HFF-Myc (cell line): ENCODE results near the gene TEX26.
A peak's percentile ranks its signal among the peaks of the same experiment; 100 is the strongest.

Source experiments
- DNase-seq: peaks from one replicate; pipeline ENCODE4 v3.0.0-alpha.2; 2011; ENCODE audit warnings: low read depth; ENCODE audit errors: extremely low read depth
- H3K4me3 ChIP-seq: replicated peaks from 2 replicates; pipeline ENCODE4 v1.5.1; 2011; ENCODE audit warnings: low read depth, mild to moderate bottlenecking, control low read depth, low read length
- TF ChIP-seq, protein P1 (sequence below): IDR thresholded peaks from 2 replicates; pipeline ENCODE4 v1.5.1; 2012; ENCODE audit warnings: mild to moderate bottlenecking, low read depth, low read length, control low read depth; ENCODE audit errors: missing control alignments

TEX26 gene

GRCh38 chr13:30972888-30973377 is 40.5 kb downstream of the TEX26 start:
- no peak for DNase-seq
- H3K4me3 ChIP-seq: no peak overlapping the region
- TF ChIP-seq, protein P1, sequence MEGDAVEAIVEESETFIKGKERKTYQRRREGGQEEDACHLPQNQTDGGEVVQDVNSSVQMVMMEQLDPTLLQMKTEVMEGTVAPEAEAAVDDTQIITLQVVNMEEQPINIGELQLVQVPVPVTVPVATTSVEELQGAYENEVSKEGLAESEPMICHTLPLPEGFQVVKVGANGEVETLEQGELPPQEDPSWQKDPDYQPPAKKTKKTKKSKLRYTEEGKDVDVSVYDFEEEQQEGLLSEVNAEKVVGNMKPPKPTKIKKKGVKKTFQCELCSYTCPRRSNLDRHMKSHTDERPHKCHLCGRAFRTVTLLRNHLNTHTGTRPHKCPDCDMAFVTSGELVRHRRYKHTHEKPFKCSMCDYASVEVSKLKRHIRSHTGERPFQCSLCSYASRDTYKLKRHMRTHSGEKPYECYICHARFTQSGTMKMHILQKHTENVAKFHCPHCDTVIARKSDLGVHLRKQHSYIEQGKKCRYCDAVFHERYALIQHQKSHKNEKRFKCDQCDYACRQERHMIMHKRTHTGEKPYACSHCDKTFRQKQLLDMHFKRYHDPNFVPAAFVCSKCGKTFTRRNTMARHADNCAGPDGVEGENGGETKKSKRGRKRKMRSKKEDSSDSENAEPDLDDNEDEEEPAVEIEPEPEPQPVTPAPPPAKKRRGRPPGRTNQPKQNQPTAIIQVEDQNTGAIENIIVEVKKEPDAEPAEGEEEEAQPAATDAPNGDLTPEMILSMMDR: no peak

- H3K4me3 ChIP-seq: no peak overlapping the region
- TF ChIP-seq, protein P1: no peak
- no peak for DNase-seq
Measured at GRCh38 chr13:30974350-30974749, 41.9 kb downstream of the TEX26 start.

DNA sequence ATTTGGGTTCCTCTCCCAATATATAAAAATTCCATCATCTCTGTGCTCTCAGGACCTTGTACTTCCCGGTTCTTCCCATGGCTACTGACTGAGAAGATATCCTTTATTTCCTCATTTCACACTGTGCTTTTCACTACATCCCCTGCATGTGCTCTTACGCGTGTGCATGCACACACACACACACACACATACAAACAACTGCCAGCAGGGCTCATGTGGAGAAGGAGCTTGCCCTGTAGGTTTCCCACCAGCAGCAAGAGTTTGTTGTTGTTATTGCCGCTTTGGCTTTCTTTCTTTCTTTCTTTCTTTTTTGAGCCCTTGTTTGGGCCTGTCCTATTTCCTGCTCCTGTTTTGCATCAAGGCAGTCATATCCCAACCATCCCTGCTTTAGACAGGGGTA is 43.6 kb downstream of the TEX26 start:
- TF ChIP-seq, protein P1: no peak
- no peak overlapping the region for H3K4me3 ChIP-seq
- no peak for DNase-seq

DNA sequence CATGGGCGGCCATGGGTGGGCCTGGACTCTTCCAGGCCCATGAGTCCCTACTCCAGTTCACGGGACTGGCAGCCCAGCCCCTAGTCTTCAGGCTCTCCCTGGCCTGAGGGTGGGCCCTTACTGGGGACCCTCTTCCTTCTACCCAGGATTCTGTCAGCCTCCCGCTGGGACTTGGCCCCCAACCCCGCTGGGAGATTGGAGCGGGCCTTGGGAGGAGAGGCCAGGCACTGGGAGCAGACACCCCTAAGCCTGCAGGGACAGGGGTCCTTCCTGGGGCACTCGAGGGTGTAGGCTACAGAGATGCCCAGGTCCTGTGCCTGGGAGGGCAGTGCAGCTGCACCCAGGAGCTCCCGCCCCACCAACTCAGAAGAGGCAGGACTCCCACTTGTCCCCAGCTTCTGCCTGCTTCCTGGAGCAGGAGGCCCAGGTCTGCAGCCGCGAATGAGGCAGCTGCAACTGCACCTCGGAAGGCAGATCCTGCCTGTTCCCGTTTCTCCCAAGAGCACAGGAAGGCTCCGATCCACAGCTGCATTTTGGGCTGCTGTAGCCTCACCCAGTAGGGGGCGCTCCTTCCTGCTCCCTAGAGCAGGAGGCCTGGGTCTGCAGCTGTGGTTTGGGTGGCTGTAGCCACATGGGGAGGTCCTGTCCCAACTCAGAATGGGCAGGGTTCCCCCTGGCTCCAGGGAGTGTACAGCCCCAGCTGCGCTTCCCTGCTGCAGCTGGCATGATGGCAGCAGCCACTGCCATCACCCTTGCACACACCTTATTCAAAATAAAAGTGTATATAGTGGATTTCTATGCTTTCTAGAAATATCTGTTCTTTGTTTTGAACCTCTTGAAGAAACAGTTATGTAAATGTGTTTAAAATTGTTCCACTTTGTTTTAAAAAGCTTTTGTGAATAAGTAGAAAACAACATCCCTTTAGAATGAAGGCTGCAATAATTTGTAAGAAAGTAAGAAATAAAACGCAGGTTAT is 46.8 kb downstream of the TEX26 start:
- DNase-seq: no peak
- TF ChIP-seq, protein P1: peak; percentile 70
- no peak overlapping the region for H3K4me3 ChIP-seq

- DNase-seq: no peak
- no peak overlapping the region for H3K4me3 ChIP-seq
- TF ChIP-seq, protein P1: no peak
Measured at GRCh38 chr13:30982506-30982905, 50.0 kb downstream of the TEX26 start.

- TF ChIP-seq, protein P1: no peak
- DNase-seq: no peak
- H3K4me3 ChIP-seq: no peak overlapping the region
Measured at GRCh38 chr13:30982906-30983305, 50.5 kb downstream of the TEX26 start.

GRCh38 chr13:30983431-30983830 is 51.0 kb downstream of the TEX26 start:
- TF ChIP-seq, protein P1: no peak
- no peak for DNase-seq
- no peak overlapping the region for H3K4me3 ChIP-seq
